Spleen (tissue), 11 donors: ENCODE results near the gene IGLL5. TPM values are rescaled to one million over a fixed set of nuclear protein-coding genes. Genes with fewer than 3 reads are reported as not detected.
A peak's percentile ranks its signal among the peaks of the same experiment; 100 is the strongest.

Experiments
- DNase-seq: peaks from one replicate; pipeline ENCODE4 v3.0.0-alpha.2; 2020
- H3K27ac ChIP-seq, 8 donors: fragments of 200-600 bp; sonication (generic) in 7 of 8; 1 replicate in 4 of 8; 2 replicates in 4 of 8; pipeline versions ENCODE4 v1.5.0 to v1.8.0; 2016 to 2021; ENCODE audit warnings: inconsistent platforms in 4 of 8, mild to moderate bottlenecking in 4 of 8, moderate library complexity in 1 of 8
- H3K27me3 ChIP-seq, 7 donors: fragments of 200-600 bp; sonication (generic) in 6 of 7; replicated peaks in 1 of 7; 1 replicate in 4 of 7; 2 replicates in 3 of 7; pipeline versions ENCODE4 v1.5.0 to v1.8.0; 2016 to 2021; ENCODE audit warnings: inconsistent platforms in 3 of 7, mild to moderate bottlenecking in 1 of 7
- H3K36me3 ChIP-seq, 6 donors: fragments of 200-600 bp; sonication (generic) in 5 of 6; 1 replicate in 4 of 6; 2 replicates in 2 of 6; pipeline versions ENCODE4 v1.5.0 to v1.8.0; 2016 to 2021; ENCODE audit warnings: inconsistent platforms in 2 of 6
- H3K4me1 ChIP-seq, 6 donors: fragments of 200-600 bp; sonication (generic) in 5 of 6; 1 replicate in 3 of 6; 2 replicates in 3 of 6; pipeline versions ENCODE4 v1.5.0 to v1.8.0; 2016 to 2021; ENCODE audit warnings: inconsistent platforms in 3 of 6
- H3K4me3 ChIP-seq, 8 donors: fragments of 200-600 bp; sonication (generic) in 7 of 8; 1 replicate in 4 of 8; 2 replicates in 4 of 8; pipeline versions ENCODE4 v1.5.0 to v1.8.0; 2016 to 2021; ENCODE audit warnings: inconsistent platforms in 4 of 8, mild to moderate bottlenecking in 4 of 8, moderate library complexity in 2 of 8
- H3K9me3 ChIP-seq, 8 donors: fragments of 200-600 bp; sonication (generic) in 7 of 8; 1 replicate in 4 of 8; 2 replicates in 4 of 8; pipeline versions ENCODE4 v1.5.0 to v1.8.0; 2016 to 2021; ENCODE audit warnings: inconsistent platforms in 4 of 8
- CTCF ChIP-seq, 11 experiments: fragments of 200-600 bp in 7 of 11; fragments of 450-650 bp in 4 of 11; sonication (generic) in 4 of 11; IDR thresholded peaks in 8 of 11; conservative IDR thresholded peaks in 3 of 11; 1 replicate in 7 of 11; 2 replicates in 4 of 11; pipeline versions ENCODE4 v1.4.0 to v1.8.0; 2016 to 2021; ENCODE audit warnings: antibody characterized with exemption in 11 of 11, inconsistent platforms in 4 of 11, mild to moderate bottlenecking in 1 of 11
- POLR2A ChIP-seq, 3 donors: fragments of 450-650 bp; IDR thresholded peaks; one replicate each; pipeline ENCODE4 v1.5.1; 2017; ENCODE audit warnings: antibody characterized with exemption in 3 of 3, mild to moderate bottlenecking in 1 of 3
- POLR2AphosphoS5 ChIP-seq, 3 donors: sonication (generic); formaldehyde crosslinking; IDR thresholded peaks; one replicate each; pipeline ENCODE4 v1.5.1; 2017; ENCODE audit warnings: antibody characterized with exemption in 3 of 3
- WGBS, 5 donors: extraction: QIAGEN DNeasy Blood & Tissue Kit in 3 of 5; methylation state at CpG; one replicate each; pipeline versions ENCODE4 v1.1.5 to v1.1.7; 2013 to 2018; 5-methylcytosine and 5-hydroxymethylcytosine counted together
- intact Hi-C: fragments of 100-400 bp; cut with DNase I; formaldehyde crosslinking; loops from one replicate; pipeline ENCODE4 v1.15.0; 2023; ENCODE audit warnings: low total_unique reads
- polyA plus RNA-seq, 3 donors: library from polyadenylated mRNA; stranded (reverse); fragments of 200-250 nt; gene quantifications; one replicate each; pipeline ENCODE4 v1.2.1, GENCODE V29; 2013
- total RNA-seq, 7 donors: library from RNA; depleted of rRNA in 3 of 7; stranded (reverse); fragments of >200 nt in 3 of 7; fragmentation: NEBNext Ultra II Directional in 4 of 7; extraction: Animal tissue kit (Norgen Biotek cat#: 25700) in 4 of 7; gene quantifications; one replicate each; pipeline versions ENCODE4 v1.1.0 to v1.2.1, GENCODE V29; 2016 to 2021
- donor health status: healthy with polysubstance abuse.
- donor health status: DM: no; HTN: no; CAD: no; lungs with moderate emphysema.
- donor health status: DM: no; HTN: no; CAD: no.
- donor health status: Bipolar disorder and iron deficiency.
- donor health status: healthy.
- donor health status: DM: no; HTN: no; CAD: no.
- donor health status: DM: yes; HTN: yes; CAD: no.

Gene IGLL5
- total and polyA plus RNA-seq, 10 donors = 55.9 to 720 (median 127) TPM

- H3K4me3 ChIP-seq = no peak overlapping the region
- intact Hi-C loops = no loop called here
- no peaks in the 10 kb centered on the region for H3K9me3 ChIP-seq
- peaks cover 0 to 40% (median 14%) of the 10 kb centered on the region in 6 donors for H3K4me1 ChIP-seq
- H3K36me3 ChIP-seq = no peaks in the 10 kb centered on the region
- DNase-seq = peak; percentile 21
- TF ChIP-seq CTCF (IDR thresholded peaks at IDR 0.05 in 8 of 11, conservative IDR thresholded peaks at IDR 0.05 in 3 of 11) = no peak
- H3K27me3 ChIP-seq = no peaks in the 10 kb centered on the region
- WGBS, 5 donors = 84 to 89% (median 86%) methylated on average over 6 of the region's 6 CpGs
- peak overlapping the region in 1 of 8 donors; percentile 67 for H3K27ac ChIP-seq
Observed at GRCh38 chr22:22908941-22909604, 21.5 kb downstream of the IGLL5 start.

- Histone ChIP-seq H3K27me3 (no peaks in the 10 kb centered on the region), H3K4me1 (peaks cover 0 to 42% (median 15%) of the 10 kb centered on the region in 6 donors), H3K9me3 (no peaks in the 10 kb centered on the region), H3K27ac (peak overlapping the region in 3 of 8 donors; percentile 14 to 67 (median 21)), H3K36me3 (no peaks in the 10 kb centered on the region), H3K4me3 (no peak overlapping the region)
- DNase-seq = peak; percentile 41
- intact Hi-C loops = no loop called here
- WGBS, 5 donors = 68 to 88% (median 76%) methylated on average over 7 of the region's 7 CpGs
- TF ChIP-seq CTCF (IDR thresholded peaks at IDR 0.05 in 8 of 11, conservative IDR thresholded peaks at IDR 0.05 in 3 of 11) = no peak
- no peak for TF ChIP-seq POLR2AphosphoS5 (IDR thresholded peaks at IDR 0.05)
- TF ChIP-seq POLR2A (IDR thresholded peaks at IDR 0.05) = no peak
Observed at GRCh38 chr22:22909605-22910271, 22.1 kb downstream of the IGLL5 start.

GRCh38 chr22:22910272-22911240, 22.9 kb downstream of the IGLL5 start:
- WGBS, 5 donors = 70 to 76% (median 72%) methylated on average over 13 to 15 of the region's 15 CpGs
- peaks cover 0 to 43% (median 15%) of the 10 kb centered on the region in 6 donors for H3K4me1 ChIP-seq
- no peaks in the 10 kb centered on the region for H3K36me3 ChIP-seq
- no peak overlapping the region for H3K4me3 ChIP-seq
- intact Hi-C loops = no loop called here
- no peaks in the 10 kb centered on the region for H3K9me3 ChIP-seq
- TF ChIP-seq POLR2A (IDR thresholded peaks at IDR 0.05) (no peak), POLR2AphosphoS5 (IDR thresholded peaks at IDR 0.05) (peak in 1 of 3 donors; percentile 19)
- H3K27ac ChIP-seq = peak overlapping the region in 5 of 8 donors; percentile 14 to 67 (median 21)
- no peaks in the 10 kb centered on the region for H3K27me3 ChIP-seq
- DNase-seq = peak; percentile 63

GRCh38 chr22:22911327-22912134, 23.9 kb downstream of the IGLL5 start:
- Histone ChIP-seq H3K4me3 (no peak overlapping the region), H3K36me3 (no peaks in the 10 kb centered on the region), H3K27ac (peak overlapping the region in 3 of 8 donors; percentile 3 to 67 (median 14)), H3K27me3 (no peaks in the 10 kb centered on the region), H3K4me1 (peaks cover 0 to 43% (median 15%) of the 10 kb centered on the region in 6 donors), H3K9me3 (no peaks in the 10 kb centered on the region)
- DNase-seq = peak; percentile 71
- intact Hi-C loops = no loop called here
- WGBS, 5 donors = 71 to 85% (median 82%) methylated on average over 15 of the region's 15 CpGs
- no peak for TF ChIP-seq POLR2AphosphoS5 (IDR thresholded peaks at IDR 0.05)
- TF ChIP-seq POLR2A (IDR thresholded peaks at IDR 0.05) = no peak
- no peak for TF ChIP-seq CTCF (IDR thresholded peaks at IDR 0.05 in 8 of 11, conservative IDR thresholded peaks at IDR 0.05 in 3 of 11)
